Nephron progenitor cell (in vitro differentiated cells): Measurements from ENCODE around the gene TSPAN1.

ENCODE experiments used
- DNase-seq: peaks from one replicate; pipeline ENCODE4 v3.0.0; 2021
- H3K27ac Mint-ChIP-seq: 2 replicates; pipeline ENCODE4 v1.8.0; 2021; ENCODE audit warnings: mild to moderate bottlenecking, moderate library complexity, mixed read lengths
- H3K27me3 Mint-ChIP-seq: 2 replicates; pipeline ENCODE4 v1.8.0; 2021; ENCODE audit warnings: mild to moderate bottlenecking, low read depth, mixed read lengths; ENCODE audit not compliant: poor library complexity
- H3K36me3 Mint-ChIP-seq: 2 replicates; pipeline ENCODE4 v1.8.0; 2021; ENCODE audit warnings: low read depth, mixed read lengths
- H3K4me1 Mint-ChIP-seq: 2 replicates; pipeline ENCODE4 v1.8.0; 2021; ENCODE audit warnings: mixed read lengths
- H3K4me3 Mint-ChIP-seq: 2 replicates; pipeline ENCODE4 v1.8.0; 2021; ENCODE audit warnings: mild to moderate bottlenecking, moderate library complexity, mixed read lengths
- H3K9me3 Mint-ChIP-seq: 2 replicates; pipeline ENCODE4 v1.8.0; 2021; ENCODE audit warnings: mild to moderate bottlenecking, moderate library complexity, mixed read lengths
- TF ChIP-seq, protein P1 (sequence below): fragments of 200-600 bp; sonication (generic); IDR thresholded peaks from 2 replicates; pipeline ENCODE4 v1.5.0; 2021; ENCODE audit warnings: antibody characterized with exemption

The TSPAN1 gene

DNA sequence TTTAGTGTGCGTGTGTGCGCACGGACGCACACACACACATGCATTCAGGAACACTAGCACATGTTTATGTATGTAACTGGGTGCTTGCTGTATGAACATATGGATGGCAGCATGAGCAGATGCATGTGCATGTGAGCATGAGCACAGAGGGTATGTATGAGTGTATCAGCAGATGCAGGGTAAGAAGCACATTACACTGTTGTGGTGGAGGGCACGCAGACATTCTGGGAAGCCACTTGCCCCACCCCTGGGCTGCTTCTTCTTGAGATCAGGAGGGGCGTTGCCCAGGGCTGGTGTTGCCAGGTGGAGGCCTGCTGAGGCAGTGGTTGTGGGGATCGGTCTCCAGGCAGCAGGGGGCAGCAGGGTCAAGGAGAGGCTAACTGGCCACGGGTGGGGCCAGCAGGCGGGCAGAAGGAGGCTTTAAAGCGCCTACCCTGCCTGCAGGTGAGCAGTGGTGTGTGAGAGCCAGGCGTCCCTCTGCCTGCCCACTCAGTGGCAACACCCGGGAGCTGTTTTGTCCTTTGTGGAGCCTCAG is 5.3 kb downstream of the TSPAN1 start:
- TF ChIP-seq, protein P1, sequence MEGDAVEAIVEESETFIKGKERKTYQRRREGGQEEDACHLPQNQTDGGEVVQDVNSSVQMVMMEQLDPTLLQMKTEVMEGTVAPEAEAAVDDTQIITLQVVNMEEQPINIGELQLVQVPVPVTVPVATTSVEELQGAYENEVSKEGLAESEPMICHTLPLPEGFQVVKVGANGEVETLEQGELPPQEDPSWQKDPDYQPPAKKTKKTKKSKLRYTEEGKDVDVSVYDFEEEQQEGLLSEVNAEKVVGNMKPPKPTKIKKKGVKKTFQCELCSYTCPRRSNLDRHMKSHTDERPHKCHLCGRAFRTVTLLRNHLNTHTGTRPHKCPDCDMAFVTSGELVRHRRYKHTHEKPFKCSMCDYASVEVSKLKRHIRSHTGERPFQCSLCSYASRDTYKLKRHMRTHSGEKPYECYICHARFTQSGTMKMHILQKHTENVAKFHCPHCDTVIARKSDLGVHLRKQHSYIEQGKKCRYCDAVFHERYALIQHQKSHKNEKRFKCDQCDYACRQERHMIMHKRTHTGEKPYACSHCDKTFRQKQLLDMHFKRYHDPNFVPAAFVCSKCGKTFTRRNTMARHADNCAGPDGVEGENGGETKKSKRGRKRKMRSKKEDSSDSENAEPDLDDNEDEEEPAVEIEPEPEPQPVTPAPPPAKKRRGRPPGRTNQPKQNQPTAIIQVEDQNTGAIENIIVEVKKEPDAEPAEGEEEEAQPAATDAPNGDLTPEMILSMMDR, result no peak
- Mint-ChIP-seq H3K4me1 (peaks cover 13% of the 10 kb centered on the region), H3K27me3 (no peaks in the 10 kb centered on the region), H3K9me3 (no peaks in the 10 kb centered on the region), H3K36me3 (no peaks in the 10 kb centered on the region), H3K4me3 (no peak overlapping the region), H3K27ac (no peak overlapping the region)
- peak; percentile 35 for DNase-seq

DNA sequence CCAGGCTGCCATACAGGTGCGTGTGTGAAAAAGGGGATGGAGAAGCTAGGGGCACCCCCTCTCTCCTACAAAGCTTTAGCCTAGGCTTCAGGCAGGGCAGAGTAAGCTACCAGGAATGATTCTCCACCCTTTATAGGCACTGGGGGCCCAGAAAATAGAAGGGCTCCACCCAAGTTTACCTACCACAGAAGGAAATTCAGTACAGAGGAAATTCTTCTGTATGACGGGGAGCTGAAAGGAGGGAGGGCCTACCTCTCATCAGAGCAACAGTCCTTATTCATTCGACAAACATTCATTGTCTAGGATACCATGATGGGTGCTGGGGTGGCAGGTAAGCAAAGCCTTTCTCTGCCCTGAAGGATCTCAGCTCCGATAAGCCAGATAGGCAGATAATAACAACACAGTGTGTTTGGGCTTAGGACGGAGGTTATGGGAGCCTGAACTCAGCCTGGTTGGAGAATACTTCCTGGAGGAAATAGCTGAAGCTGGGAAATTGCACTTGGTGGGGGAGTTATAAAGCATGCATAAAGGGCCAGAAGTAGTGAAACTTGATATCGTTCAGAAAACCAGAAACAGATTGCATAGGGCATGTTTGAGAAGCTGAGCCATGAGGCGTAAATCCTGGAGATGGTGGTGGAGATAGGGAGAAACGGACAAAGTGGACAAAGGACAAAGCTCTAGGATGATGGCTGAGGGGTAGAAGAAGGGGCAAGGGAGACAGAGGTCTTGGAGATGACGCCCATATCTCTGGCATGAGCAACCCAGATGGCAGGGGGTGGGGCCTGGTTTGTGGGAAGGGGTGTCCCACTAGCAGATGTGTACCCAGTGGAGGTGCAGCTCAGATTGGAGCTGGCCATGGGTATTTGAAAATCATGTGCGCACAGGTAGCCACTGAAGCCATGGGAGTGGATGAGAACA is 6.7 kb downstream of the TSPAN1 start:
- Mint-ChIP-seq H3K4me3 (no peak overlapping the region), H3K27me3 (no peaks in the 10 kb centered on the region), H3K36me3 (no peaks in the 10 kb centered on the region)

DNA sequence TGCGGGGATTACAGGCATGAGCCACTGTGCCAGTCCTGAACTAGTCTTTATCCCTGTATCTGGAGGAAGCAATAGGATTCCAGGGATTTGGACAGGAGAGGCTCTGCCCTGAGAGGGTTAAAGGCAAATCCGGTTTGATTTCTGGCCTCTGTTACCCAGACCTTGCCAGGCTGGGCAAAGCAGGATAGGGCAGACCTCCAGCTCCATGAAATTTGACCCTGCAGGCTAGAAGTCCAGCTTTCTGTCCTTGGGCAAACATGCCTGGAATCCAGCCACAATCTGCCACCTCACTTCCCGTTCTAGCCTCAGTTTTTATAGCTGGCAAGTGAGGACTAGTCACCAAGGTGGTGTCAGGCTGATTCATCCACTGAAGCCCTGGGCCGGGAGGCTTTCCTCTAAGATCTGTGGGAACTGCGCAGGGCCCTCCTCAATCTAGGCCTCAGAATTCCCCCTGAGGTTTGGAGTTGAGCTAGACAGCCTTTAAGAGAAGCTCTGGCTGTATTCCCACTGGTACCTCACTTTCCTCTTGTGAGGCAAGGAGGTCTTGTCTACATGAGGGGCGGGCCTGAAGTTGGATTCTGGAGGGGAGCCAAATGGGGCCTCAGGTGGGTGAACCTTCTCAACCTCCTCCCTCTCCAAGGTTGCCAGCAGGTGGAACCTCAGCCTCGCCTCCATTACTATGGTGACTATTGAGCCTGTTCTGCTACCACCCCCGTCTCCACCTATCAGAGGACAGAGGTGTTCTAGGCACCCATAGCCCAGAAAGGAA is 8.4 kb downstream of the TSPAN1 start:
- Mint-ChIP-seq H3K27me3 (no peaks in the 10 kb centered on the region), H3K9me3 (no peaks in the 10 kb centered on the region), H3K4me1 (peaks cover 13% of the 10 kb centered on the region), H3K4me3 (no peak overlapping the region), H3K27ac (peak overlapping the region; percentile 85), H3K36me3 (peaks cover 6% of the 10 kb centered on the region)
- TF ChIP-seq, protein P1, result no peak
- no peak for DNase-seq

More for the DNA sequence above, 6.7 kb downstream of the TSPAN1 start:
- Mint-ChIP-seq H3K9me3 (no peaks in the 10 kb centered on the region), H3K4me1 (peaks cover 13% of the 10 kb centered on the region), H3K27ac (peak overlapping the region; percentile 47)
- TF ChIP-seq, protein P1, result no peak
- no peak for DNase-seq

DNA sequence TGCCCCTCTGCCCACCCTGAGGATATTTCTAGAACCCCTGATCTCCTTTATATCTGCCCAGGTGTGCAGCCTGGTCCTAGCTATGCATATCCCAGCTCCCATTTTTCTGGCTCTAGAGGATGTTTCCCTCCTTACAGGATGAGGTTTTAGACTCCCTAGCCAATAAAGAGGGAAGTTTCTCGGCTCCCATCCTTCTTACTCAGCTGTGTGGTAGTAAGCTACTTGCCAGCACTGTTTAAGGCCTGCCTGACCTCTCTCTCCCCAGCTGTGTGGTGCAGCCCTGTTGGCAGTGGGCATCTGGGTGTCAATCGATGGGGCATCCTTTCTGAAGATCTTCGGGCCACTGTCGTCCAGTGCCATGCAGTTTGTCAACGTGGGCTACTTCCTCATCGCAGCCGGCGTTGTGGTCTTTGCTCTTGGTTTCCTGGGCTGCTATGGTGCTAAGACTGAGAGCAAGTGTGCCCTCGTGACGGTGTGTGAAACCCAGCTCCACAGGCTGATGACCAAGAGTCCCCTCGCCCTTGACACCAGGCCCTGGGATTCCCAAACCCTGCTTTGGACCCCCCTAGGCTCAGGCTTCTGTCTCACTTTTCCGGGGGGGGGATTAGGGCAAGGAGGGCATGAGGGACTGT is 9.2 kb downstream of the TSPAN1 start:
- H3K27me3 Mint-ChIP-seq, result no peaks in the 10 kb centered on the region
- no peak overlapping the region for H3K4me3 Mint-ChIP-seq
- H3K9me3 Mint-ChIP-seq, result no peaks in the 10 kb centered on the region
- no peak for DNase-seq
- H3K27ac Mint-ChIP-seq, result no peak overlapping the region
- H3K4me1 Mint-ChIP-seq, result peaks cover 13% of the 10 kb centered on the region
- TF ChIP-seq, protein P1, result no peak
- H3K36me3 Mint-ChIP-seq, result peaks cover 6% of the 10 kb centered on the region

DNA sequence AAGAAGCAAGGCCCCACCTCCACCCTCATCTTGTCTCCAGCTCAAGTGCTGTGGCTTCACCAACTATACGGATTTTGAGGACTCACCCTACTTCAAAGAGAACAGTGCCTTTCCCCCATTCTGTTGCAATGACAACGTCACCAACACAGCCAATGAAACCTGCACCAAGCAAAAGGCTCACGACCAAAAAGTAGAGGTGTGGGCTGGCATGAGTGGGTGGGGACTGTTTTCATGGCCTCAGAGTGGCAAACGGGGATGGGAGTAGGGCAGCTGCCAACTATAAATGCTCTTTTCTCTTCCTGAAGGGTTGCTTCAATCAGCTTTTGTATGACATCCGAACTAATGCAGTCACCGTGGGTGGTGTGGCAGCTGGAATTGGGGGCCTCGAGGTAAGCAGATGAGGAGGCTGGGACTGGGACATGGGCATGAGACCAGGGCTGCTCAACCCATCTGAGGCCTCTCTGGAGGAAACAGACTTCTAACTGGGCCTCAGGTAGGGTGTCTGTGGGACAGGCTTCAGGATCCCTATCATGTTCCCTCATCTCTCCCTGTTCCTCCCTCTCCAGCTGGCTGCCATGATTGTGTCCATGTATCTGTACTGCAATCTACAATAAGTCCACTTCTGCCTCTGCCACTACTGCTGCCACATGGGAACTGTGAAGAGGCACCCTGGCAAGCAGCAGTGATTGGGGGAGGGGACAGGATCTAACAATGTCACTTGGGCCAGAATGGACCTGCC is 10.2 kb downstream of the TSPAN1 start:
- H3K4me3 Mint-ChIP-seq, result no peak overlapping the region
- TF ChIP-seq, protein P1, result no peak
- no peak for DNase-seq
- H3K36me3 Mint-ChIP-seq, result peaks cover 15% of the 10 kb centered on the region
- no peaks in the 10 kb centered on the region for H3K27me3 Mint-ChIP-seq
- no peak overlapping the region for H3K27ac Mint-ChIP-seq
- no peaks in the 10 kb centered on the region for H3K9me3 Mint-ChIP-seq
- H3K4me1 Mint-ChIP-seq, result peaks cover 13% of the 10 kb centered on the region
